ENCODE measurements around the gene IRF2.

IRF2 gene

DNA sequence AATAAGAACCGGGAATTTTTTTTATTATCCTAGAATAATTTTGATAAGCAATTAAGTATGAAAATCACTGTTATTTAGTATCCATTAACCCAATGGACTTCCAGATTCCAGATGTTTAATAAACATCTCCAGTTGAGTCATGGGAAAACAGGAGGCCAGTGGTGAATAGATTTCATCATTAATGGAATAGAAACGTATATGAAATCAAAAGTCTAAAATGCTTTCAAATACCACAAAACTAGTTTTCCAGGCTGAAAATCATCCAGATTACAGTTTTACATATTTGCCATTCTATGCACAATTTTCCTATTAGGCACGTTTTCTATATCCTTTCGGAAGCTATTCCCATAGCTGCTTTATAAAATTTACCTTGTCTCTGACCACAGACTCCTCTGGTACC, 35.0 kb downstream of the IRF2 start:
- no peak overlapping the region for H3K4me3 ChIP-seq (ENCODE audit: low read length)
- peaks cover 11% of the 10 kb centered on the region; the same call in 1 of the 2 replicates for H3K4me1 ChIP-seq (ENCODE audit: low read length)

GRCh38 chr4:184438375-184438774, 36.0 kb downstream of the IRF2 start:
- Histone ChIP-seq H3K36me3 (replicated peaks; ENCODE audit: insufficient read depth, low read length) (peaks cover 5% of the 10 kb centered on the region), H3K9me2 (replicated peaks; ENCODE audit: insufficient read depth, low read length) (no peaks in the 10 kb centered on the region), H3K9me3 (replicated peaks; ENCODE audit: insufficient read depth, low read length) (no peaks in the 10 kb centered on the region), H3K4me2 (ENCODE audit: low read depth, low read length) (no peak overlapping the region), H3K27me3 (replicated peaks; ENCODE audit: insufficient read depth, low read length) (no peaks in the 10 kb centered on the region), H3F3A (ENCODE audit: insufficient read depth, low read length) (no peaks in the 10 kb centered on the region), H3K4me1 (ENCODE audit: low read length) (0 out of 2 replicates have a peak, but pooled peaks cover 4% of the 10 kb centered on the region), H3K4me3 (ENCODE audit: low read length) (no peak overlapping the region), H3K27ac (ENCODE audit: low read length) (no peak overlapping the region), H4K20me1 (ENCODE audit: insufficient read depth, low read length) (0 out of 2 replicates have a peak, but pooled peaks cover 2% of the 10 kb centered on the region), H3K79me2 (ENCODE audit: low read length) (peaks cover 99% of the 10 kb centered on the region), H2AFZ (ENCODE audit: low read length) (no peak overlapping the region), H3K9ac (ENCODE audit: low read length) (no peak overlapping the region)
- DNase-seq = no peak
- TF ChIP-seq EZH2 (optimal IDR thresholded peaks at IDR 0.05; ENCODE audit: low read depth, low read length) (no peak), EZH2phosphoT487 (IDR thresholded peaks at IDR 0.05; ENCODE audit: low read length) (no peak)
- TF ChIP-seq, protein P1, sequence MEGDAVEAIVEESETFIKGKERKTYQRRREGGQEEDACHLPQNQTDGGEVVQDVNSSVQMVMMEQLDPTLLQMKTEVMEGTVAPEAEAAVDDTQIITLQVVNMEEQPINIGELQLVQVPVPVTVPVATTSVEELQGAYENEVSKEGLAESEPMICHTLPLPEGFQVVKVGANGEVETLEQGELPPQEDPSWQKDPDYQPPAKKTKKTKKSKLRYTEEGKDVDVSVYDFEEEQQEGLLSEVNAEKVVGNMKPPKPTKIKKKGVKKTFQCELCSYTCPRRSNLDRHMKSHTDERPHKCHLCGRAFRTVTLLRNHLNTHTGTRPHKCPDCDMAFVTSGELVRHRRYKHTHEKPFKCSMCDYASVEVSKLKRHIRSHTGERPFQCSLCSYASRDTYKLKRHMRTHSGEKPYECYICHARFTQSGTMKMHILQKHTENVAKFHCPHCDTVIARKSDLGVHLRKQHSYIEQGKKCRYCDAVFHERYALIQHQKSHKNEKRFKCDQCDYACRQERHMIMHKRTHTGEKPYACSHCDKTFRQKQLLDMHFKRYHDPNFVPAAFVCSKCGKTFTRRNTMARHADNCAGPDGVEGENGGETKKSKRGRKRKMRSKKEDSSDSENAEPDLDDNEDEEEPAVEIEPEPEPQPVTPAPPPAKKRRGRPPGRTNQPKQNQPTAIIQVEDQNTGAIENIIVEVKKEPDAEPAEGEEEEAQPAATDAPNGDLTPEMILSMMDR (IDR thresholded peaks at IDR 0.05; ENCODE audit: low read length) = no peak

More for the DNA sequence above, 35.0 kb downstream of the IRF2 start:
- H4K20me1 ChIP-seq (ENCODE audit: insufficient read depth, low read length) = 0 out of 2 replicates have a peak, but pooled peaks cover 2% of the 10 kb centered on the region
- no peak for DNase-seq
- no peak overlapping the region for H3K9ac ChIP-seq (ENCODE audit: low read length)
- no peaks in the 10 kb centered on the region for H3K9me3 ChIP-seq (replicated peaks; ENCODE audit: insufficient read depth, low read length)
- H3F3A ChIP-seq (ENCODE audit: insufficient read depth, low read length) = no peaks in the 10 kb centered on the region
- H2AFZ ChIP-seq (ENCODE audit: low read length) = no peak overlapping the region
- H3K27ac ChIP-seq (ENCODE audit: low read length) = no peak overlapping the region
- H3K4me2 ChIP-seq (ENCODE audit: low read depth, low read length) = no peak overlapping the region
- H3K9me2 ChIP-seq (replicated peaks; ENCODE audit: insufficient read depth, low read length) = no peaks in the 10 kb centered on the region
- H3K36me3 ChIP-seq (replicated peaks; ENCODE audit: insufficient read depth, low read length) = peaks cover 3% of the 10 kb centered on the region
- TF ChIP-seq, protein P1 (IDR thresholded peaks at IDR 0.05; ENCODE audit: low read length) = no peak
- H3K27me3 ChIP-seq (replicated peaks; ENCODE audit: insufficient read depth, low read length) = no peaks in the 10 kb centered on the region
- H3K79me2 ChIP-seq (ENCODE audit: low read length) = peaks cover 99% of the 10 kb centered on the region

- Histone ChIP-seq H3K9me2 (replicated peaks; ENCODE audit: insufficient read depth, low read length) (no peaks in the 10 kb centered on the region), H2AFZ (ENCODE audit: low read length) (no peak overlapping the region), H3K9ac (ENCODE audit: low read length) (no peak overlapping the region), H3K4me2 (ENCODE audit: low read depth, low read length) (no peak overlapping the region), H3K27ac (ENCODE audit: low read length) (no peak overlapping the region), H3K36me3 (replicated peaks; ENCODE audit: insufficient read depth, low read length) (peaks cover 10% of the 10 kb centered on the region), H4K20me1 (ENCODE audit: insufficient read depth, low read length) (0 out of 2 replicates have a peak, but pooled peaks cover 2% of the 10 kb centered on the region), H3K4me3 (ENCODE audit: low read length) (no peak overlapping the region), H3K79me2 (ENCODE audit: low read length) (peaks cover 99% of the 10 kb centered on the region), H3K9me3 (replicated peaks; ENCODE audit: insufficient read depth, low read length) (no peaks in the 10 kb centered on the region), H3K4me1 (ENCODE audit: low read length) (no peaks in the 10 kb centered on the region), H3K27me3 (replicated peaks; ENCODE audit: insufficient read depth, low read length) (no peaks in the 10 kb centered on the region), H3F3A (ENCODE audit: insufficient read depth, low read length) (no peaks in the 10 kb centered on the region)
- TF ChIP-seq EZH2phosphoT487 (IDR thresholded peaks at IDR 0.05; ENCODE audit: low read length) (no peak), EZH2 (optimal IDR thresholded peaks at IDR 0.05; ENCODE audit: low read depth, low read length) (no peak)
- TF ChIP-seq, protein P1 (IDR thresholded peaks at IDR 0.05; ENCODE audit: low read length) = no peak
- no peak for DNase-seq
These were observed 36.6 kb downstream of the IRF2 start for GRCh38 chr4:184437565-184438265.
